ENCODE data around the gene BFSP1.

DNA sequence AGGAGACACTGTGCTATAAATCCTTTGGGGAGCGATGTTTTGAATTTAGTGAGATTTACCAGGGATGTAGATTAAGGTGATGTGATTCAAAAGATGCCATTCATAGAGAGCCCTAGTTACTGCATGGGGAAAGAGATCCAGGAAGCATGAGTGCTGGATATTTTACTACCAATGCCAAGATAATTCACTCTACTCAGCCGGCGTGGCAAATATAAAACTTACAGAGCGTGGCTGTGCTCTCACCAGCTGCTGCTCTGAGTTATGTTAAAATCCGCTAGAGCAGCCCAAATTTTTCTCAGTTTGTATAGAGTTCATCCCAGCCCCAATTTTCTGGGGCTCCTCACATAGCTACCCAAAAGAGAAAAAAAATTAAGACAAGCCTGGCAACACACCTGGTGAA is 48.6 kb downstream of the BFSP1 start:
- TF ChIP-seq, protein P1, sequence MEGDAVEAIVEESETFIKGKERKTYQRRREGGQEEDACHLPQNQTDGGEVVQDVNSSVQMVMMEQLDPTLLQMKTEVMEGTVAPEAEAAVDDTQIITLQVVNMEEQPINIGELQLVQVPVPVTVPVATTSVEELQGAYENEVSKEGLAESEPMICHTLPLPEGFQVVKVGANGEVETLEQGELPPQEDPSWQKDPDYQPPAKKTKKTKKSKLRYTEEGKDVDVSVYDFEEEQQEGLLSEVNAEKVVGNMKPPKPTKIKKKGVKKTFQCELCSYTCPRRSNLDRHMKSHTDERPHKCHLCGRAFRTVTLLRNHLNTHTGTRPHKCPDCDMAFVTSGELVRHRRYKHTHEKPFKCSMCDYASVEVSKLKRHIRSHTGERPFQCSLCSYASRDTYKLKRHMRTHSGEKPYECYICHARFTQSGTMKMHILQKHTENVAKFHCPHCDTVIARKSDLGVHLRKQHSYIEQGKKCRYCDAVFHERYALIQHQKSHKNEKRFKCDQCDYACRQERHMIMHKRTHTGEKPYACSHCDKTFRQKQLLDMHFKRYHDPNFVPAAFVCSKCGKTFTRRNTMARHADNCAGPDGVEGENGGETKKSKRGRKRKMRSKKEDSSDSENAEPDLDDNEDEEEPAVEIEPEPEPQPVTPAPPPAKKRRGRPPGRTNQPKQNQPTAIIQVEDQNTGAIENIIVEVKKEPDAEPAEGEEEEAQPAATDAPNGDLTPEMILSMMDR (IDR thresholded peaks at IDR 0.05) = no peak
- TF ChIP-seq ZFX (IDR thresholded peaks at IDR 0.05; ENCODE audit: borderline replicate concordance) = no peak

Measured in 22Rv1 (cell line).